HG02943 (cell line): Measurements from ENCODE around the gene SIAH3.

Source experiments
- ATAC-seq: cut with Tn5 transposase; IDR thresholded peaks from one replicate; pipeline ENCODE4 v1.9.1; 2021; ENCODE audit warnings: mild to moderate bottlenecking, low read depth, moderate library complexity; ENCODE audit not compliant: unreplicated experiment

SIAH3 gene

DNA sequence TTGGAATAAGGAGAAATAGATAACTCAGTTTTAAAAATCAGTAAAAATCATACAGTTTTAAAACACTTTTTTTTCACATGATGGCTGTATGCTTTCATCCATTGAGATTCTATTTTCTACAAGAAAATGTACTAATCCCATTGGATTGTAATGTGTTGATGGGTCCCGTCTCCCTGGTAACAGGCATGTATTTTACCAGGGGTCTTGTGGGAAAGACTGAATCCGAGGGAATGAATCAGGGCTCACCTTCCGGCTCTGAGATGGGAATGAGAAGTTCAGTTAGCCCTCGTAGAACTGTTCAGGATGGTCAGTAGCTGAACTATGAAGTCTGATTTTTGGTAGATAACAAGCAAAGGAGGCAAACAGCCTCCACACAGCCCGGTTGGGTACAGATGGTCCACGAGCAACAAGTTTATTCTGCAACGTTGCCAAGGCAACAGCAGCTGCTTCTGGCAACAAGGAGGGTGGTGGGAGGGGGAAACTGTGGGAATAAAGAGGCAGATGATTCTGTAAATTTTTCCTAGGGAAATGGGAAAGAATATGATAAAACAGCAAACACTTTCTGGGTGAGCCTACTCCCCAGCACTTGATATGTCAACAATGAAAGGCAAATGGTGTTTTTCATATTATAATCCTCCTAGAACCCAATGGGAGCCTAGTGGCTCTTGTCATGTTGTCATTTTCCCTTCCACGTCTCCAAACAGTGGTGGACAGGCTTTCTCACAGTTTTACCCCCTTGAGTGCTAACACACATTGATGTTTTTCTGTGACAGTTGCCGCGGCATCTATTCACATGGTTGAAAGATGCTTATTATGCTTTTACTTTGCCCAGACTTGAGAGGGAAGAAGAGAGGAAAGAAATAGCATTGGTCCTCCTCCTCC, 12.4 kb upstream of the SIAH3 start:
- ATAC-seq: no peak

DNA sequence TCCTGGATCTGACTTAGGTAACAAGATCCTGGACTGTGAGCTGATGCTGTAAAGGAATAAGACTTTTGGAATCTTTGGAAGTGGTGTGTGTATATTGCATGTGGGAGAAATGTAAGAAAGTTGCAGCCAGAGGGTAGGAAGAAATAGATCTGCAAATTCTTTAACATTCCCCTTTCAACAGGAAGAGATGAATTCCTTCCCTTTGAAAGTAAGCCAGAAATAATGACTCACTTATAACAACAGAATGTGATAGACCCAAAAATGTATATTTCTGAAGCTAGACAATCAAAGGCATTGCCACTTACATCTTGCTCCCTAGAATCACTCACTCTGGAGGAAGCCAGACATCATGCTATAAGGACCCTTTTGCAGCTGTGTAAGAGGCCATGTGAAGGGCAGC, 9.8 kb upstream of the SIAH3 start:
- no peak for ATAC-seq

DNA sequence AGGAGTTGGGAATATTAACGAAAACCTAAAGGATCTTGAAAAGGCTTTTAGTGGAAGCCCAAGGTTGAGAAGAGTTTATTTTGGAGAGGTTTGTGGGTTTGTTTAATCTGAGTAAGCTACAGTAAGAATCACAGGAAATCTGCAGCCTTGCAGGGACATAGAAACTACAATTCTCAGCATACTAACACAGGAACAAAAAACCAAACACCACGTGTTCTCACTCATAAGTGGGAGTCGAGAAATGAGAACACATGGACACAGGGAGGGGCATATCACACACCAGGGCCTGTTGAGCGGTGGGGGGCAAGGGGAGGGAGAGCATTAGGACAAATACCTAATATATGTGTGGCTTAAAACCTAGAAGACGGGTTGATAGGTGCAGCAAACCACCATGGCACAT, 8.7 kb upstream of the SIAH3 start:
- ATAC-seq: no peak

DNA sequence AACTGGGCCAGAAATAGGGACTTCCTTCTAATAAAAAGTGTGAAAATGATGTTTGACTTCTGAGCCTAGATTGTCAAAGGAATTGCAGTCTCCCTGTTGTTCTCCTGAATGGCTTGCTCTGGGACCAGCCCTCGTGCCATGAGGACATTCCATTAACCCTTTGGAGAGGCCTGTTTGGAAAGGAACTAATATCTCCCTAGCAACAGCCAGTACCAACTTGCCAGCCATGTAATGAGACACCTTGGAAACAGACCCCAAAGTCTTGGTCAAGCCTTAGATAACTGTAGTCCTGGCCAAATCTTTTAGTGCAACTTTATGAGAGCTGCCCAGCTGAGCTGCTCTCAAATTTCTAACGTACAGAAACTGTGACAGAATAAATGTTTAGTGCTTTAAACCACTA, 8.2 kb upstream of the SIAH3 start:
- no peak for ATAC-seq

DNA sequence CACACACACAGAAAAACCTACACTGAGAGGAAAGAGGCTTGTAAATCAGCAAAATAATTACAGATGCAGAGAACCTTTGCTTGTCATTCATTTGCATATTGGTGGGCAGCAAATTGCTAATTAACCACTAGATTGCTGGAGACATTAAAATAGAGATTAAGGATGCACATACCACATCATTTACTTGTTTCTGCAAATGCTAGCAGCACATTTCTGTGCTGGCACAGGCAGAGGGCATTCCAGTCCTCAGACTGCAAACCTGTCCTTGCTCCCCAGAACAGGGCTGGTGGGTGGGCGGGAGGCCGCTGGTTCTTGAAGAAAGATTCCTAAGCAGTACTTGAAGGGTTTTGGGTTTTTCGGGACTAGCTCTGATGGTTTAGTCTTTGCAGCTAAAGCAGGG, 941 bp upstream of the SIAH3 start:
- no peak for ATAC-seq

DNA sequence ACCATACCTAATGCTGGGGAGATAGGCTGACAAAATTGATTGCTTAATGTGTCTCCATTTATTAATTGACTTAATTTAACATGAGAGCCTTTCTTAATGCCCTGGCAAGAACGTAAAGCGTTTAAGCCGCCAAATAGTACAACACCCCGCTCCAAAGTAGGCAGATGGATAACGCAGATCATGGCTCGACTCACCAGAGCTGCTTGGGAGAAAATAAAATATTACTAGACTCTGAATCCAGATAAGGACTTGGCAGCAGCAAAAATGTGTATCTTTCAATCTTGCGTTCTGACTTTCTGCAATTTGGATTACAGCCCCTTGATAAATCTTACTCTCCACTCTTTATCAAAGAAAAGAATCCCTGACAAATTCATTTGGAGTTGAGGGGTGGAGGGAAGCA, 403 bp upstream of the SIAH3 start:
- ATAC-seq: no peak

DNA sequence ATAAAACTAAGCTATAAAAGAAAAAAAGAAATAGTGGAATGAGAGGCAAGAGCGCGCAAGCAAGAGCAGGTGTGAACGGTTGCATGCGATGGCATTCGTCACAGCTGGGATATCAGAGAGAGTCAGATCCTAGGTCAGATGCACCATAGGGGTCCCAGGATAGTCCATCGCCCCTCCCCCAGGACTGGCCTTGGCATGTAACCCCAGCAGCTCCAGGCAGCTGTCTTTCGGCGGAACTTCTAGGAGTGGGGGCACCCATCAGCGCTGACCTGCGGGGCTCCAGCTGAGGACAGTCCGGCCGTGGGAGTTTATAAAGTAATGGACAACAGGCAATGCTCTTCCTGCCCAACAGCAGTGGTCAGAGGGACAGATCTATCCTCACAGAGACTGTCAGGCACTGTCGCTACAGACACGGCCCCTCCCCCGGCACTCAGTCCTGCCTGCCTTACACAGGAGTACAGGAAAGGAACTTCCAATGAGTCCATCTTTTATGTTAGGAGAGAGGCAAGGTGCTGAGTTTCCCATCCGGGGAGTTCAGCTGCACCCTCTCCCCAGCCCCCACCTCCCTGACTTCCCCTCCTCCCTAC, 1.4 kb downstream of the SIAH3 start:
- ATAC-seq: no peak

DNA sequence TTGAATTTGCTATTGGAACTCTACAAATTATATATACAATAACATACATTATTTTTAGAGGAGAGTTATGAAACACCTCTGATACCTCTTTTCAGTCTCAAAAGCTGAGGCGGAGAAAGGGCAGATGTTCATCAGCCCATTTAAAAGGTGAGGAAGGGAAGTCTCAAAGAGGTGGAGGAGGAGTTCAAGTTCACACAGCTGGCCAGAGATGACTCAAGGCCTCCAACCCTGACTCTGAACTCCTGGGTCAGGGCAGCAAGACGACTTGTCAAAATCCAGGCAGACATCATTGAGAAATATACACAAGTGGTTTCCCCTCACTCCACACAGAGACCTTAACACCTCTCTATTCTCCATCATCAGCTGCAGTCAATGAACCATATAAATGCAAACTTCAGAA, 2.1 kb downstream of the SIAH3 start:
- ATAC-seq: no peak

DNA sequence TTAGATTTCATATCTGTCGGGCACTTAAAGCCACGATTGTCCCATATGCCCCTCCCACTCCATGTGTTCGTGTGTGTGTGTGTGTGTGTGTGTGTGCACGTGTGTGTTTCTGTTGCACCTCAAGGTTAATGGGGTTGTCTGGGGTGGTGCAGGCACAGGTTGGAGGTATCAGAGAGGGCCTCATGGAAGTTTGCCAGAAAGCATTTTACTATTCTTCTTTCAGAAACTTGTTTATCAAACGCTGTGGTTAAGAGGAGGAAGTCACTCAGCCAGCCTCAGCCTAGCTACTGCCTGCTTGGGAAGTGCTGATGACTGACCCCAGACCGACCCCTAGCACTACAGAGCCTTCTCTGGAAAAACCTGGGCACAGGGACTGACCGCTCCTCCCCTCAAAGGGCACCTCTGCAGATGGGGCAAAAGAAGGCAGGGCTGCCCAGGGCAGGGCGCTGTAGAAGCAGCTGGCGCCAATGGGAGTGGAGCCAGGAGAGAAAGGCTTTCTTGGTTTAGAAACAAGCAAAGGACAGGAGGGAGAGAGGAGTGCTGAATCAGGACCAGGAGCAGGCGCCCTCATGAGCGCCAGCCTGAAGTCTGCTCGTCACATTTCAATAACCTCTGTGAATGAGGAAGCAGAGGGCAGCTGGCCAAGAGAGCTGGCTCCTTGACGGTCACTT, 3.9 kb downstream of the SIAH3 start:
- ATAC-seq: no peak

DNA sequence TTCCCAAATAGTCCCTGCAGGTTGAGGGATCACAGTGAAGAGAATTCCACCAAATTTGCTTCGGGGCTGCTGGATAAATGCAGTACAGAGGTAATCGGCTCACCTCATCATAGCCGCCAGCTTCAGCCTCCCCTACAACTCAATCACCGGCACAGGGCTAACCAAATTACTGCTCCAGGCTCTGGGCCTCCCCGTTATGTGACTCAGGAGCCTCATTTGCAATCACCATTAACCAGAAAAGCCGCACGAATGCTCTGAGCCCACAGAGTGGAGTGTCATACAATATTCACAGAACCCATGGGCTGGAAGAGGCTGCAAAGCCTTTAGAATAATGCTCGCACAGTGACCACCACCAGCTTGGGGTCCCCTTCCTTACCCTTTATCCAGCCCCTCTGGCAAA, 4.9 kb downstream of the SIAH3 start:
- no peak for ATAC-seq

DNA sequence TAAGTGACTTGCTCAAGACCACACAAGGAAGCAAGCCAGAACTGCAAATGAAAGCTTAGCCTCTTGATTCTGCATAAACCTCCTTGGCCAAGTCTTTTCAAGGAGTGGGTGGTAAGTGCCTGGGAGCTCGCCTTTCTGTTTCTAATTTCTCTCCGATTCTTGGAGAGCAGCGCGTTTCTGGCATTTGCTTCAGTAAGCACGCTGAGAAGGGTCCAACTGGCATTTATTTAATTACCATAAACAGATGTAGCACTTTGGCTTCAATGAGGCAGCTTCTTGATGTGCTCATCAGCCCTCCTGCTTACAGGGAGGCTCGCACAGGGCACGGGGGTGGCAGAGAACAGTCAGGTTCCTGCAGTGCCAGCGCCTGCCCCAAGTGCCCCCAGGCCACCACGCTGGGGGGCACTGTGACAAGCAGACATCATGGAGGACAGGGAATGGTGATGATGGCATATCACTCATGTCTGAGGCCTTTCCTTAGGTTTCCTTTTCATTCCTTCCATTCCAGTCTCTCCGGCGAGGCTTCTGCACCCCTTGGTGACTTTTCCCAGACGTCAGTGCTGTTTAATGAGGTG, 13.3 kb downstream of the SIAH3 start:
- no peak for ATAC-seq

DNA sequence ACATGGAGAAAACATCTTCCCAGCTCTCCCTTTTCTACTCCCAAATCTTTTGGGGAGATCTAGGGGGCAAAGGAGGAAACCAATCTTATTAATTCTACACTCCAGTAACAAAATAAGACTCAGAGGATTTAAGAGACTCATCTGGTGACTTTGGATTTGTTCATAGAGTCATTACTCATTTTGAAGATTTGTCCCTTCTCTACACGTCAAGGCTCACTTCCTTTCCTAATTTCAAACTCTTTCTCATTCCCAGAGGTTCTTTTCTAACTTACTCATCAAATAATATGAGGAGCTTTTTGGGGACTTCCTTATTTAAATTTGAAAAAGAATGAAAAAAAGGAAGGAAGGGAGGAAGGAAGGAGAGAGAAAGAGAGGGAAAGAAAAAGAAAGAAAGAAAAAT, 14.4 kb downstream of the SIAH3 start:
- no peak for ATAC-seq

DNA sequence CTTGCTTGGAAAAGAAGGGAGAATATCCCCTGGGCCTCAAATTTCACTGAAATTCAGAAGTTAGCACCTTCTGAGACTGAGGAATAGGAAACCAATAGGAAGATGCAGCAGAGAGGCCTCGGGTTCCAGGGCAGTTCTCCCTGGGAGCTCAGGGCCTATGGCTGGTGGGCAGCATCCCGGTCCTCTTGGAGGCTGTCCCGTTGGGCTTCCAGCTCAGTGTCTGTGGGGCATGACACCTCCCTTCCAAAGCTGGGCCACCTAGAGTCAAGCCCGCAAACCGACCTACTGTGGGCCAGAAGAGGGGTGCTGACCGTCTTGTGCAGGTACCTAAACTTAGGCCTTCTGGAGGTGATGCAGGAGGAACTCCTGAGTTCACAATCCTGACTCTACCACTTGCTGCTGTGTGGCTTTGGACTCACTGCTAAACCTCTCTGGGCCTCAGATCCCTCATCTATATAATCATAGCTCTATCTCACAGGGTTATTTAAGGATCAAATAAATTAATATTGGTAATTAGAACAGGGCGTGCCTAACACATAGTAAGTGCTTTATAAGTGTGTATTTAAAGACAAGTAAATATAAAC, 17.1 kb downstream of the SIAH3 start:
- ATAC-seq: no peak

DNA sequence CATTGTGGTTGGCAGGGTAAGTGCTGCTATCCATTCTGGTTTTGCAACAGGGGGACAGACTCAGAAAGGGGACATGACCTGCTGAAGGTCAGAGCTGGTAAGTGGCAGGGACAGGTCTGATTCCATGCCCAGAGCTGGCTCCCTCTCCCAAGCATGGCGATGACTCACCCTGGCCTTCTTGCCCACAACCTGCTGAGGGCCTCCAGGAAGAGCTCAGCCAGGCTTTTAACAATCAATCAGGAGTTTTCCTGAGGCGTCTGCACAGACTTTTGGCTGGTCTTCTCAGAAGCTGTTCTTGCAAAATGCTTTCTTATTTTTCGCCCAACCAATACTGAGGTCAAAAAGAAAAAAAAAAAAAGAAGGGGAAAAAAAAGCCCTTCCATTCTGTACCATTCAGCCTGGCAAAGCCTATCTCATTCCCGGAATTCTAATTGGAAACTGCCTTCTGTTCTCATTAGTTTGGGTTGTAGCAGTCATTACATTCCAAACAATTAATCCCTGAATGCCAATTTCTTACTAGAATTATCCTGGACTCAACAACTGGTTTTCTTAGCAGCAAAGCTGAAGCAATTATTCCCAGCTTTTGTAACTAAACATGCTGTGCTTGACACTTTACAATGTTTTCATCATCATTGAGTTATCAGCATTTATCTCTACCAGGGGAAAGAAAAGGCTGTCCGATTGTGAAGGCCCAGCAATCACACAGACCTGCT, 17.7 kb downstream of the SIAH3 start:
- no peak for ATAC-seq

DNA sequence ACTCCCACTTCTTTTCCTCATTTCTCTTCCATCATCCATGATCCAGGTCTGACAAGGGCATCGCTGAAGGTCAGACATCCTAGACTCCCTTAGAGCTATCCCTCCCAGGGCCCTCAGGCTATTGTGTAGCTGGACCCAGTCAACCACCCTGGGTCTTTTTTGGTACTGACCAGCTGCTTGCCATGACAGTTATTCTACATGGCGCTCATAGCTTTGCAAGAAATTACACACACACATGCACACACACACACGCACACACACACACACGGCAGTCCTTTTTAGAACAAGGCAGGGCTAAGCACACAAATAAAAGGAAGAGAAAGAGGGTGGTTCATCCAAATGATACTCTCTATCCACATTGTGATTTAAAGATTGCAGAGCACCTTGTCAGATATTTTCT, 18.3 kb downstream of the SIAH3 start:
- ATAC-seq: no peak

DNA sequence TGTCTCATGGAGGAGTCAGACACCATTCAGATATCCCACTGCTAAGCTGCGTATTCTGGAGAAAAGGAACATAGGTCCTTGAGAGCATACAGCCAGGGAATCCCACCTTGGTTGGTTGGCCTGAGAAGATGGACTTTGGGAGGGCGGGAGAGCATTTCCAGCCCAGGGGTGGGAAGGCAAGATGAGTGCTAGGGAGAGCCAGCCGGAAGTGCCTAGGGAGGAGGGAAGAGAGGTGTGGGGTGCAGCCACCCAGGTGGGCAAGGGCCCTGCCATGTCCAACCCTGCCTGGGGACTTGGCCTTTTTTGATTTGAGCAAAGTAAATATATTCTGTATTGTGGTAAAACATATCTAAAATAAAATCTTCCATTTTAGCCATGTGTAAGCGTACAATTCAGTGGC, 19.7 kb downstream of the SIAH3 start:
- no peak for ATAC-seq

DNA sequence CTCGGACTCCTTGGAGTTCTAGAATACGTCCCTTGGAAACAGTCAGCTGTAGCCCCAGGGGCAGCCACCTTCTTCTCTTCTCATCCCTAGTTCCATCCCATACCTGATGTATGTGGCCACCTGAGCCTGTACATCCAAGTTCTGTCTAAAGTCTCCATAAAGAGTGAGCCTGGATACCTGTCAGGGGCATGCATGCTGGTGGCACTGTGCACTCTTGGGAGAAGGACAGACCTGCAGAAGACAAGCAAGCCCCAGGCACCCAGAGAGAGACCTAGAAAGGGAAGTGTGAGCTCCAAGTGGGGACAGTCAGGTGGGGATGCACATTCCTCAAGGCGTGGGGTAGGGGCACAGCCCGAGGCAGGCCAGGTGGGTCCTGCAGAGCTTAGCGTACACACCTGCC, 21.4 kb downstream of the SIAH3 start:
- ATAC-seq: no peak

DNA sequence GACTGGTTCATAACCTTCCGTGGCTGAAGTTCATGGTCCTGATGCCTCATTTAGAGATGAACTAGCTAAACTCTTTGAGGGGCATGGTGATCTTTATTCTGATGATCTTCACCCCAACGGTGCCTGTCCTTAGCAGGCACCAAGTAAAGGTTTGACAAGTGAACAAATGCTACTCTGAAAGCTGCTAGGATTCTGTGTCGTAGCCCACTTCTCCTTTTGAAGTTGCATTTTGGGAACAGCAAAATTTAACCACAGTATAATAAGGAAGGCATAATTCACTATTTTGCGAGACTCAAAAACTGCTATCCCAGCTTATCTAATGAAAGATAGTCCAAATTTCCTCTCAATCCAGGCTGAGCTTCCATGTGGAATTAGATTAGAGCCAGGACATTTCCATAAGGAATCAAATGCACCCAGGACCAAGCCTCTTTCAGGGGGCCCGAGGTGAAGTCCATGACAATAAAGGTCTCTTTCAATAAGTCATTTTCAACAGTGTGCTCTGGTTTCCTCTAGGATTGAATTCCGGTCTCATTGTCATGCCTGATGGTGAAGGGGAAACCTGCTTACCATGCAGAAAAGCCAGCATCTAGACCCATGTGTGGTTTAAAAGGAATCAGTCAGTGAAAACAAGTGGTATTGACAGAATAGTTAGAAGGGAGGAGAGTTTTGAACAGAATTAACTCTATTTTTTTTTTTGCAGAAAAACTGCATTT, 23.1 kb downstream of the SIAH3 start:
- no peak for ATAC-seq

DNA sequence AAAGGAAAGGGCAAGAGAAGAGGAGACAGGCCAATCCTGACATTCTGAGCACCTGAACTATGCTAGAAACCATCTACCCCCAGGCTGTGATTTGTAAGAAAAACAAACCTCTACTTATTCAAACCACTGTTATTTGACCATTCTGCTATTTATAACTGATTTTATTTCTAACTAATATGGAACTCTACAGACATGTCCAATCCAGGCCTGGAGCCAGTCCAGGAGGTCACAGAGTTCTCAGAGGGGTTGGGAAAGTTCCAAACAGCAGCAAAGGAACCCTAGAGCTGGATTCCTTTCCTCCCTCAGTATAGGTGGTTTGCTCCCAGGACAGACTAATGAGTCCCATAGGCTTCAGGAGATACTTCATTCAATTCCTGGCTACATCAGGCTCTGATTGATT, 24.2 kb downstream of the SIAH3 start:
- no peak for ATAC-seq

DNA sequence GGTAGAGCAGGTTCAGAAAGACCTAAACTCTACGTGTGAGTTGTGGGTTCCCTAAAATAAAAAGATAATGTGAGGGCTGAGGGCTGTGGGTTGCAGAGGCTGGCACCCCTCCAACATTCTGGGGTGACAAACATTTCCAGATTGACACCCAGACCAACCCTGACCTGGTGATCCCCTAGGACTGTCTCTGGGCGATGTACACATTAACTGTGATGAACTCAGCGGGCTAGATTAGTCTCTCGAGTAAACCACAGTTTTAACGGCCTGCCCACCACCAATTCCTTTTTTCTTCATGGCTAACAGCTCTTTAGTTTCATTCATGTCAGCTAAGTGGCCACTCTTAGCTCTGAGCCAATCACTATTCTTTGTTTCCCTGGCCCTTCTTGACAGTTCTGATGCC, 24.8 kb downstream of the SIAH3 start:
- ATAC-seq: no peak
